Suprapubic skin (tissue), 4 donors: ENCODE data around the gene RCOR1.

ENCODE experiments used
- EP300 ChIP-seq: sonication (generic); formaldehyde crosslinking; IDR thresholded peaks from one replicate; pipeline ENCODE4 v1.6.1; 2017; ENCODE audit warnings: antibody characterized with exemption
- POLR2AphosphoS5 ChIP-seq, 3 donors: sonication (generic); formaldehyde crosslinking; IDR thresholded peaks; one replicate each; pipeline ENCODE4 v1.6.1; 2017; ENCODE audit warnings: antibody characterized with exemption in 3 of 3
- TF ChIP-seq, protein P1 (sequence below), 2 donors: fragments of 200-600 bp in 1 of 2; fragments of 450-650 bp in 1 of 2; sonication (generic) in 1 of 2; IDR thresholded peaks; one replicate each; pipeline ENCODE4 v1.5.1; 2016 to 2019; ENCODE audit warnings: antibody characterized with exemption in 2 of 2, mild to moderate bottlenecking in 1 of 2, moderate library complexity in 1 of 2

DNA sequence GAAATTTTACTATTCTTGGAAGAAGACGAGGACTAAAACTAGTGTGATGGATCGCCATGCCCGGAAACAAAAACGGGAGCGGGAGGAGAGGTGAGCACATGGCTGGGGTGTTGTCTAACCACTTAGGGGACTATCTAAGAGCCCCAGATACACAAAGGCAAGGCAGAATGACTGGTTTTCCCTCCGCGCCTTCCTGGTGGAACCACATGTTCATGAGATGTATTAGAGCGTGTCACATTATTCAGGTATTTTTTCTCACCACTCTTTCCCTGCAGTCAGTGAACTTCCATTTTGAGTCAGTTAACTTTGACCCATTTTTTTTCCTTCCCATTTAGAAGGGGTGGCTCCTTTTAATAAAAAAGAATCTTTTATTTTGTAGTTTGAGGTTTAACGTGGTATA, 116.0 kb downstream of the RCOR1 start:
- TF ChIP-seq, protein P1, sequence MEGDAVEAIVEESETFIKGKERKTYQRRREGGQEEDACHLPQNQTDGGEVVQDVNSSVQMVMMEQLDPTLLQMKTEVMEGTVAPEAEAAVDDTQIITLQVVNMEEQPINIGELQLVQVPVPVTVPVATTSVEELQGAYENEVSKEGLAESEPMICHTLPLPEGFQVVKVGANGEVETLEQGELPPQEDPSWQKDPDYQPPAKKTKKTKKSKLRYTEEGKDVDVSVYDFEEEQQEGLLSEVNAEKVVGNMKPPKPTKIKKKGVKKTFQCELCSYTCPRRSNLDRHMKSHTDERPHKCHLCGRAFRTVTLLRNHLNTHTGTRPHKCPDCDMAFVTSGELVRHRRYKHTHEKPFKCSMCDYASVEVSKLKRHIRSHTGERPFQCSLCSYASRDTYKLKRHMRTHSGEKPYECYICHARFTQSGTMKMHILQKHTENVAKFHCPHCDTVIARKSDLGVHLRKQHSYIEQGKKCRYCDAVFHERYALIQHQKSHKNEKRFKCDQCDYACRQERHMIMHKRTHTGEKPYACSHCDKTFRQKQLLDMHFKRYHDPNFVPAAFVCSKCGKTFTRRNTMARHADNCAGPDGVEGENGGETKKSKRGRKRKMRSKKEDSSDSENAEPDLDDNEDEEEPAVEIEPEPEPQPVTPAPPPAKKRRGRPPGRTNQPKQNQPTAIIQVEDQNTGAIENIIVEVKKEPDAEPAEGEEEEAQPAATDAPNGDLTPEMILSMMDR (IDR thresholded peaks at IDR 0.05): no peak
- TF ChIP-seq POLR2AphosphoS5 (IDR thresholded peaks at IDR 0.05) (no peak), EP300 (no peak)
